Neural cell (in vitro differentiated cells): Measurements from ENCODE around the gene KRT78. TPM values are rescaled to one million over a fixed set of nuclear protein-coding genes. Genes with fewer than 3 reads are reported as not detected.

Experiments used
- H2AFZ ChIP-seq: fragments of 200-600, 300-800 bp; sonication (generic), shearing (Covaris generic); 2 replicates; pipeline ENCODE4 v1.6.0; 2014; ENCODE audit warnings: low read depth, mild to moderate bottlenecking, antibody characterized with exemption, low read length, moderate library complexity
- H3F3A ChIP-seq: fragments of 200-600 bp; shearing (Covaris generic); 2 replicates; pipeline ENCODE4 v1.6.1; 2016; ENCODE audit warnings: mild to moderate bottlenecking, moderate library complexity, mixed read lengths, antibody characterized with exemption, low read length; ENCODE audit not compliant: insufficient read depth, poor library complexity, severe bottlenecking
- H3K27ac ChIP-seq: fragments of 200-600, 300-800 bp; sonication (generic), shearing (Covaris generic); 2 replicates; pipeline ENCODE4 v1.5.1; 2014; ENCODE audit warnings: mild to moderate bottlenecking, low read length, moderate library complexity
- H3K27me3 ChIP-seq: fragments of 300-800, 200-600 bp; sonication (generic), shearing (Covaris generic); 2 replicates; pipeline ENCODE4 v1.6.0; 2014; ENCODE audit warnings: mild to moderate bottlenecking, low read depth, low read length, moderate library complexity; ENCODE audit not compliant: insufficient read depth
- H3K36me3 ChIP-seq: fragments of 300-800, 200-600 bp; sonication (generic), shearing (Covaris generic); 2 replicates; pipeline ENCODE4 v1.5.1; 2014; ENCODE audit warnings: mild to moderate bottlenecking, antibody characterized with exemption, low read length, moderate library complexity; ENCODE audit not compliant: insufficient read depth
- H3K4me2 ChIP-seq: fragments of 300-800, 200-600 bp; sonication (generic), shearing (Covaris generic); 2 replicates; pipeline ENCODE4 v1.6.0; 2014; ENCODE audit warnings: mild to moderate bottlenecking, low read length
- H3K4me3 ChIP-seq: fragments of 300-800, 200-600 bp; sonication (generic), shearing (Covaris generic); 2 replicates; pipeline ENCODE4 v1.5.1; 2014; ENCODE audit warnings: mild to moderate bottlenecking, low read length, moderate library complexity
- H3K79me2 ChIP-seq: fragments of 200-600 bp; shearing (Covaris generic); replicated peaks from 2 replicates; pipeline ENCODE4 v1.6.0; 2014; ENCODE audit warnings: mild to moderate bottlenecking, low read length, moderate library complexity; ENCODE audit not compliant: insufficient read depth
- H3K9ac ChIP-seq: fragments of 300-800, 200-600 bp; sonication (generic), shearing (Covaris generic); 2 replicates; pipeline ENCODE4 v1.6.1; 2016; ENCODE audit warnings: mild to moderate bottlenecking, low read length, mixed read lengths
- H3K9me2 ChIP-seq: fragments of 200-600 bp; shearing (Covaris generic); 2 replicates; pipeline ENCODE4 v1.6.1; 2016; ENCODE audit warnings: mild to moderate bottlenecking, low read length, mixed read lengths; ENCODE audit not compliant: insufficient read depth
- H3K9me3 ChIP-seq: fragments of 200-600, 300-800 bp; sonication (generic), shearing (Covaris generic); 2 replicates; pipeline ENCODE4 v1.6.1; 2016; ENCODE audit warnings: mild to moderate bottlenecking, mixed run types, low read length, moderate library complexity, mixed read lengths
- H4K20me1 ChIP-seq: fragments of 200-600 bp; shearing (Covaris generic); 2 replicates; pipeline ENCODE4 v1.6.1; 2016; ENCODE audit warnings: mild to moderate bottlenecking, mixed run types; ENCODE audit not compliant: insufficient read depth
- EP300 ChIP-seq: fragments of 450-650 bp; conservative IDR thresholded peaks from 2 replicates; pipeline ENCODE4 v1.6.1; 2014; ENCODE audit warnings: antibody characterized with exemption, mild to moderate bottlenecking, moderate library complexity; ENCODE audit not compliant: poor library complexity, severe bottlenecking
- EZH2 ChIP-seq: fragments of 200-600, 300-800 bp; shearing (Covaris generic), sonication (generic); IDR thresholded peaks from 2 replicates; pipeline ENCODE4 v1.6.1; 2014; ENCODE audit warnings: antibody characterized with exemption, low read length, borderline replicate concordance, mild to moderate bottlenecking; ENCODE audit not compliant: insufficient read depth, poor library complexity, severe bottlenecking
- MXI1 ChIP-seq: fragments of 450-650 bp; conservative IDR thresholded peaks from 2 replicates; pipeline ENCODE4 v1.6.1; 2014; ENCODE audit warnings: antibody characterized with exemption, mild to moderate bottlenecking; ENCODE audit not compliant: poor library complexity, severe bottlenecking
- POLR2AphosphoS5 ChIP-seq: IDR thresholded peaks from 2 replicates; pipeline ENCODE4 v1.6.1; 2012
- RAD21 ChIP-seq: fragments of 450-650 bp; conservative IDR thresholded peaks from 2 replicates; pipeline ENCODE4 v1.6.1; 2014; ENCODE audit warnings: antibody characterized with exemption, mild to moderate bottlenecking, moderate library complexity
- REST ChIP-seq: IDR thresholded peaks from 2 replicates; pipeline ENCODE4 v1.6.1; 2012; ENCODE audit warnings: borderline replicate concordance
- SMC3 ChIP-seq: fragments of 450-650 bp; conservative IDR thresholded peaks from 2 replicates; pipeline ENCODE4 v1.6.1; 2014; ENCODE audit warnings: antibody characterized with exemption, mild to moderate bottlenecking, moderate library complexity; ENCODE audit not compliant: poor library complexity
- TAF1 ChIP-seq: IDR thresholded peaks from 2 replicates; pipeline ENCODE4 v1.6.1; 2012; ENCODE audit warnings: low read depth
- polyA plus RNA-seq: library from polyadenylated mRNA; depleted of rRNA; stranded (reverse); fragments of >200 nt; gene quantifications from 2 replicates; pipeline ENCODE4 v1.2.3, GENCODE V29; 2014
- TF ChIP-seq, protein P1 (sequence below): fragments of 450-650 bp; IDR thresholded peaks from 2 replicates; pipeline ENCODE4 v1.5.1; 2014; ENCODE audit warnings: antibody characterized with exemption, mild to moderate bottlenecking, moderate library complexity; ENCODE audit not compliant: poor library complexity, severe bottlenecking

The KRT78 gene
- polyA plus RNA-seq, 1 donor from 2014 or later, result not detected

- H3F3A ChIP-seq, result no peaks in the 10 kb centered on the region
Measured at GRCh38 chr12:52829986-52830770, 18.6 kb downstream of the KRT78 start.

GRCh38 chr12:52828591-52829021 is 20.2 kb downstream of the KRT78 start:
- TF ChIP-seq, protein P1, sequence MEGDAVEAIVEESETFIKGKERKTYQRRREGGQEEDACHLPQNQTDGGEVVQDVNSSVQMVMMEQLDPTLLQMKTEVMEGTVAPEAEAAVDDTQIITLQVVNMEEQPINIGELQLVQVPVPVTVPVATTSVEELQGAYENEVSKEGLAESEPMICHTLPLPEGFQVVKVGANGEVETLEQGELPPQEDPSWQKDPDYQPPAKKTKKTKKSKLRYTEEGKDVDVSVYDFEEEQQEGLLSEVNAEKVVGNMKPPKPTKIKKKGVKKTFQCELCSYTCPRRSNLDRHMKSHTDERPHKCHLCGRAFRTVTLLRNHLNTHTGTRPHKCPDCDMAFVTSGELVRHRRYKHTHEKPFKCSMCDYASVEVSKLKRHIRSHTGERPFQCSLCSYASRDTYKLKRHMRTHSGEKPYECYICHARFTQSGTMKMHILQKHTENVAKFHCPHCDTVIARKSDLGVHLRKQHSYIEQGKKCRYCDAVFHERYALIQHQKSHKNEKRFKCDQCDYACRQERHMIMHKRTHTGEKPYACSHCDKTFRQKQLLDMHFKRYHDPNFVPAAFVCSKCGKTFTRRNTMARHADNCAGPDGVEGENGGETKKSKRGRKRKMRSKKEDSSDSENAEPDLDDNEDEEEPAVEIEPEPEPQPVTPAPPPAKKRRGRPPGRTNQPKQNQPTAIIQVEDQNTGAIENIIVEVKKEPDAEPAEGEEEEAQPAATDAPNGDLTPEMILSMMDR, result no peak
- TF ChIP-seq EZH2 (no peak), REST (no peak)
- Histone ChIP-seq H3F3A (no peaks in the 10 kb centered on the region), H3K9ac (no peak overlapping the region), H3K9me3 (no peaks in the 10 kb centered on the region), H4K20me1 (no peaks in the 10 kb centered on the region), H3K27me3 (no peaks in the 10 kb centered on the region), H3K79me2 (no peaks in the 10 kb centered on the region), H2AFZ (no peak overlapping the region), H3K9me2 (no peaks in the 10 kb centered on the region), H3K4me2 (no peak overlapping the region), H3K36me3 (no peaks in the 10 kb centered on the region), H3K4me3 (no peak overlapping the region), H3K27ac (no peak overlapping the region)

More at GRCh38 chr12:52829986-52830770, 18.6 kb downstream of the KRT78 start:
- H3K9me3 ChIP-seq, result no peaks in the 10 kb centered on the region
- no peak overlapping the region for H3K4me3 ChIP-seq
- no peak overlapping the region for H3K4me2 ChIP-seq
- H3K79me2 ChIP-seq, result no peaks in the 10 kb centered on the region
- H3K9me2 ChIP-seq, result no peaks in the 10 kb centered on the region
- H4K20me1 ChIP-seq, result no peaks in the 10 kb centered on the region
- no peak overlapping the region for H3K9ac ChIP-seq
- H3K27me3 ChIP-seq, result no peaks in the 10 kb centered on the region
- no peak overlapping the region for H3K27ac ChIP-seq
- no peak overlapping the region for H2AFZ ChIP-seq
- no peak for TF ChIP-seq SMC3
- TF ChIP-seq POLR2AphosphoS5, result no peak
- no peak for TF ChIP-seq EP300
- no peak for TF ChIP-seq TAF1
- TF ChIP-seq, protein P1, result no peak
- TF ChIP-seq RAD21, result no peak
- TF ChIP-seq EZH2, result no peak
- TF ChIP-seq MXI1, result no peak
- TF ChIP-seq REST, result no peak
- H3K36me3 ChIP-seq, result no peaks in the 10 kb centered on the region
